ENCODE results near the gene SERPINA6.
"Not testable (repeated sequence)": the region's sequence is repeated elsewhere in the genome, so short reads cannot be mapped to it uniquely, and the experiment has no call there.

SERPINA6 gene

GRCh38 chr14:94290197-94290596 lies 32.9 kb downstream of the SERPINA6 start:
- no peak for DNase-seq

DNA sequence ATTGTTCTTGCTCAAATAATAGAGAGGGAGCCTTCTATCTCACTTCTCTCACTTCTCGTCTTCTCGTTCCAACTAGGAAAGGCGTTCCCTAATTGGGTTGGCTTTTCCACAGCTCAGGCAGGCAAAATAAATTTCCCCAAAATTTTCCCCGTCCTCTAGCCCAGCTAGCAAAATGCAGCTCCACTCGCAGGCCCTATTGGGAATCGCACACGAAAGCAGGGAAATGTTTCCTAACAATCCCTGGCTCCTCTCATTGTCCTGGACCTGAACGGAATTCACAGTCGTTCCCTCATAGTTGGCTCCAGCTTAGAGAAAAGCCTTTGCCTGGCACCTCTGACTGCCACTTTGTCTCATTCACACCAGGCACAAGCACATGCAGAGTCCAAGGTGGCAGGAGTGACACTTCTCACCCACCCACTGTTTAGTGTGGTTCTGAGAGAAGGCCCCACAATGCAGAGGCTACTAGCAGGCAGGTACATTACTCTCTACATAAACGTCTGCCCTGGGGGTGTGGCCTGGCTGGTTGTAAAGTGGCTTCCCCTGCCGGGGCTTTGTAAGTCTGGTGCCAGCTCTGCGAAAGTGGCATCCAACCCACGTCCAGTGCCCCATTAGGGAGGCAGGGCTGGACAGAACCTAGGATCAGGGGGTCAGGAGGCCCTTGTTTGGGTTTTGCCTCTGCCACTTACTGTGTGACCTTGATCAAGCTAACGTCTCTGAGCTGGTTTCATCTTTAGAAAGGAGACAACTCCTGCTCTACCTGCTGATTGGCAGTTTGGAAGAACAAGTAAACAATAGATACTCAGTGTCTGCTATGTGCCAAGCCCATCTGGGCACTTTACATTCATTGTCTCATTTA lies 34.3 kb downstream of the SERPINA6 start:
- no peak for DNase-seq

DNA sequence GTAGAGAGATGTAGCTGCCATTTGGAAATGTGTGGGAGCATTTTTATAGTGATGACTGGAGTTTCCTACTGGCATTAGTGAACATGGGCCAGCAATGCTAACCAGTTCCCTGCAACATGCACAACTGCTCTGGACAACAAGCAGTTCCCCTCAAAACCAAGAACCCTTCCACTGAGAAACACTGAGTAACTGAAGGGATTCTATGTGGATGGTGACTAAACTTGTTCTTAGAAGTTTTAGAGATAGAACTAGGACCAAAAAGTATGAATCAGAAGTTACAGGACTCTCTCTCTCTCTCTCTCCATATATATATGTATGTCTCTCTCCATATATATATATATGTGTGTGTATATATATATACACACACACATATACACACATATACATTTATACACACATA lies 38.0 kb downstream of the SERPINA6 start:
- DNase-seq: no peak

- no peak for DNase-seq
Observed at GRCh38 chr14:94284221-94284620, 38.9 kb downstream of the SERPINA6 start.

DNA sequence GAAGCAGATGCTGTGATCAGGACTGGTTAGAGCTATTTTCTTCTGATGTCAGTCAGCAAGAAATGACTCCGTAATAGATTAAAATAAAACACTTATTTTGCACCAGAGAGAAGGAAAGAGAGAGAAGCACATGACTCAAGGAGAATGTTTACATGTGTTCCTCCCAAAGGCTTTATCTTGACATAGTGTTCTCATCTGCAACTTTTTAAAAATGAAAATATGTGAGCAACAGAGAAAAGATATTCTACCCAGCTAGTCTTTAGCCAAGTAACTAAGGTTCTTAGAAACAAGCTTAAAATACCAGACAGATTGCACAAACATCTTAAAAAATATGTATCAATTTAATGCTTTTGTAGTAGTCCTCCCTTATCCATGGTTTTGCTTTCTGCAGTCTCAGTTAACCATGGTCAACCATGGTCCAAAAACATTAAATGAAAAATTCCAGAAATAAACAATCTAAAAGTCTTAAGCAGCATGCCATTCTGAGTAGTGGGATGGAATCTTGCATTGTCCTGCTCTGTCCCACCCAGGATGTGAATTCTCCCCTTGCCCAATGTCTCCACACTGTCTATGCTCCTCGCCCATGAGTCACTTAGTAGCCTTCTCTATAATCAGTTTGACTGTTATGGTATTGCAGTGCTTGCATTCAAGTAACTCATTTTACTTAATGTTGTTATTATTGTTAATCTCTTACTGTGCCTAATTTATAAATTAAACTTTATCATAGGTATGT lies 40.0 kb downstream of the SERPINA6 start:
- no peak for DNase-seq

DNA sequence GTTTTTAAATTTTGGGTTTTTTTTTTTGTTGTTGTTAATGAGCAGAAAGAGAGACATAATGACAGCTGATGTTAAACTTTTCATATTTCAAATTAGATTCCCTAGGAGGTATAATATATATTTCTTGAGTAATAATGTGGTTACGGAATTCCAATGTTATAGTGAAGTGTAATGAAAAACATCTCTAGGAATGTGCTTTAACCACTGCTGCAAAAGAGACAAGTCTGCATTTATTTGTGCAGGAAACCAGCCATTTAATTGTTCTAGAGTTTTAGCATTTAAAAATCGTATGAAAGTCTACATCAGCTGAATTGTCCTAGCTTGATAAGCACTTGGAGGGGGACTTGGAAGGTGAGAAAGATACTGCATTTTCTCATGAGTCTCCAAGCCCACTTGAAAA lies 44.4 kb downstream of the SERPINA6 start:
- DNase-seq: no peak

- DNase-seq: not testable (repeated sequence)
Observed at GRCh38 chr14:94276898-94277561, 46.1 kb downstream of the SERPINA6 start.

GRCh38 chr14:94269156-94269555 lies 54.0 kb downstream of the SERPINA6 start:
- no peak for DNase-seq

GRCh38 chr14:94268582-94268981 lies 54.6 kb downstream of the SERPINA6 start:
- DNase-seq: not testable (repeated sequence)

DNA sequence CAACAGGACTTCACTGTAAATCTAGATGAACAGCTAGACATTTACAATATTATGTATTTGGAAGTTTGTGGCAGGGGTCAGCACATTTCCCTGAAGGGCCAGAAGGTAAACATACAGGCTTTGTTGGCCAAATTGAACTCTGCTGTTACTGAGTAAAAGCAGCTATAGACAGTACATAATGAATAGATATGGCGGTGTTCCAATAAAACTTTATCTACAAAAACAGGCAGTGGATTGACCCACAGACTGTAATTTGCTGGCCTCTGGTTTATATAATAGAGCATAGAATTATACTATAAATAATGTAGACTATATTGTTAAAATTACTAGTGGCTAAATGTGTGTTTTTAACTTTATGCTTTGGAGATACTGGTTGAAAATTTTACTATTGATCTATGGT lies 55.8 kb downstream of the SERPINA6 start:
- DNase-seq: no peak

DNA sequence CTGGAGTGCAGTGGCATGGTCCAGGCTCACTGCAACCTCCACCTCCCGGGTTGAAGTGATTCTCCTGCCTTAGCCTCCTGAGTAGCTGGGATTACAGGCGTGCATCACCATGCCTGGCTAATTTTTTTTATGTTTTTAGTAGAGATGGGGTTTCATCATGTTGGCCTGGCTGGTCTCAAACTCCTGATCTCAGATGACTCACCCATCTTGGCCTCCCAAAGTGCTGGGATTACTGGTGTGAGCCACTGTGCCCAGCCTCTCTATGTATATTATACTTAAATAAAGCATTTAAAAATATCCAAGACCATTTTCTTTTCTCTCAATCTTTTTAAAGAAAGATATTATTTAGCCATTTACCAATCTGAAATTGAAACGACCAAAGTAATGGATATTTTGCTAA lies 58.9 kb downstream of the SERPINA6 start:
- DNase-seq: not testable (repeated sequence)

Measured in activated naive CD4-positive, alpha-beta T cell treated with anti-CD3 and anti-CD28 coated beads, Interleukin-2, amount 50 U/mL, for 16 hours (primary cell).